Liver (tissue), 9 donors: Measurements from ENCODE around the gene TREH. TPM values are rescaled to one million over a fixed set of nuclear protein-coding genes. Genes with fewer than 3 reads are reported as not detected.

Experiments used
- DNase-seq: peaks from one replicate; pipeline ENCODE4 v3.0.0-alpha.2; 2017; ENCODE audit warnings: low spot score
- H3K27ac ChIP-seq, 2 donors: one replicate each; pipeline ENCODE4 v1.7.0; 2013; ENCODE audit warnings: inconsistent platforms in 2 of 2, low read length in 2 of 2, control low read depth in 1 of 2, low read depth in 1 of 2, mild to moderate bottlenecking in 1 of 2
- H3K27me3 ChIP-seq, 4 donors: one replicate each; pipeline versions ENCODE4 v1.6.1 to v1.7.0; 2013; ENCODE audit warnings: low read length in 3 of 4, inconsistent platforms in 1 of 4, mild to moderate bottlenecking in 1 of 4, moderate library complexity in 1 of 4; ENCODE audit not compliant: control insufficient read depth in 4 of 4, insufficient read depth in 4 of 4
- H3K36me3 ChIP-seq, 4 donors: one replicate each; pipeline versions ENCODE4 v1.6.1 to v1.7.0; 2013; ENCODE audit warnings: low read length in 3 of 4, mild to moderate bottlenecking in 3 of 4, low read depth in 1 of 4, moderate library complexity in 1 of 4; ENCODE audit not compliant: control insufficient read depth in 4 of 4, insufficient read depth in 3 of 4
- H3K4me1 ChIP-seq, 4 donors: one replicate each; pipeline versions ENCODE4 v1.6.1 to v1.7.0; 2013; ENCODE audit warnings: low read length in 3 of 4, mild to moderate bottlenecking in 3 of 4, moderate library complexity in 1 of 4; ENCODE audit not compliant: control insufficient read depth in 4 of 4, insufficient read depth in 4 of 4
- H3K4me3 ChIP-seq, 3 donors: one replicate each; pipeline versions ENCODE4 v1.6.1 to v1.7.0; 2013; ENCODE audit warnings: low read length in 3 of 3, control low read depth in 1 of 3, low read depth in 1 of 3, mild to moderate bottlenecking in 1 of 3
- H3K9ac ChIP-seq, 2 donors: one replicate each; pipeline ENCODE4 v1.7.0; 2013; ENCODE audit warnings: low read length in 2 of 2, mild to moderate bottlenecking in 2 of 2, moderate library complexity in 2 of 2, control low read depth in 1 of 2, low read depth in 1 of 2
- H3K9me3 ChIP-seq, 4 donors: one replicate each; pipeline versions ENCODE4 v1.6.1 to v1.7.0; 2013; ENCODE audit warnings: low read length in 3 of 4; ENCODE audit not compliant: control insufficient read depth in 4 of 4
- ATF3 ChIP-seq: IDR thresholded peaks from 2 replicates; pipeline ENCODE4 v1.6.1; 2016; ENCODE audit warnings: antibody characterized with exemption
- CTCF ChIP-seq: fragments of 150-350 bp; IDR thresholded peaks from 2 replicates; pipeline ENCODE4 v1.5.1; 2017; ENCODE audit warnings: improper control_type of control experiment, low read depth, low read length; ENCODE audit not compliant: missing input control
- EGR1 ChIP-seq, 2 donors: IDR thresholded peaks; 2 replicates each; pipeline ENCODE4 v1.6.1; 2016 to 2018; ENCODE audit warnings: antibody characterized with exemption in 2 of 2, low read depth in 2 of 2
- FOXA1 ChIP-seq: IDR thresholded peaks from 2 replicates; pipeline ENCODE4 v1.6.1; 2016; ENCODE audit warnings: antibody characterized with exemption
- FOXA2 ChIP-seq: IDR thresholded peaks from 2 replicates; pipeline ENCODE4 v1.6.1; 2016; ENCODE audit warnings: antibody characterized with exemption
- HNF4A ChIP-seq, 2 donors: conservative IDR thresholded peaks; 2 replicates each; pipeline ENCODE4 v1.6.1; 2016; ENCODE audit warnings: antibody characterized with exemption in 2 of 2, mild to moderate bottlenecking in 2 of 2
- JUND ChIP-seq, 2 donors: IDR thresholded peaks; 2 replicates each; pipeline ENCODE4 v1.6.1; 2016; ENCODE audit warnings: antibody characterized with exemption in 2 of 2
- MAX ChIP-seq: IDR thresholded peaks from 2 replicates; pipeline ENCODE4 v1.6.1; 2016; ENCODE audit warnings: antibody characterized with exemption
- NR2F2 ChIP-seq: IDR thresholded peaks from 2 replicates; pipeline ENCODE4 v1.6.1; 2016; ENCODE audit warnings: antibody characterized with exemption
- RAD21 ChIP-seq, 2 donors: IDR thresholded peaks; 2 replicates each; pipeline ENCODE4 v1.6.1; 2016; ENCODE audit warnings: antibody characterized with exemption in 2 of 2, mild to moderate bottlenecking in 2 of 2
- REST ChIP-seq: IDR thresholded peaks from 2 replicates; pipeline ENCODE4 v1.6.1; 2016; ENCODE audit warnings: antibody characterized with exemption, mild to moderate bottlenecking
- RXRA ChIP-seq, 2 donors: IDR thresholded peaks; 2 replicates each; pipeline ENCODE4 v1.6.1; 2017 to 2018; ENCODE audit warnings: antibody characterized with exemption in 2 of 2, mild to moderate bottlenecking in 1 of 2
- TAF1 ChIP-seq: conservative IDR thresholded peaks from 2 replicates; pipeline ENCODE4 v1.6.1; 2016; ENCODE audit warnings: antibody characterized with exemption, mild to moderate bottlenecking
- YY1 ChIP-seq: IDR thresholded peaks from 2 replicates; pipeline ENCODE4 v1.6.1; 2016; ENCODE audit warnings: antibody characterized with exemption, mild to moderate bottlenecking
- ZBTB33 ChIP-seq: IDR thresholded peaks from 2 replicates; pipeline ENCODE4 v1.6.1; 2016; ENCODE audit warnings: antibody characterized with exemption
- WGBS: extraction: QIAGEN DNeasy Blood & Tissue Kit; methylation state at CpG from one replicate; pipeline ENCODE4 v1.1.7; 2013; 5-methylcytosine and 5-hydroxymethylcytosine counted together
- polyA plus RNA-seq, 2 donors: library from polyadenylated mRNA; stranded (reverse) in 1 of 2; unstranded in 1 of 2; fragments of 200-250 nt in 1 of 2; fragments of >200 nt in 1 of 2; fragmentation: Nextera tagmentation in 1 of 2; extraction: Ambion mirVana in 1 of 2; gene quantifications; one replicate each; pipeline versions ENCODE4 v1.2.1 to v1.2.3, GENCODE V29; 2013 to 2015
- total RNA-seq, 2 donors: library from RNA; depleted of rRNA; stranded (reverse); fragments of >200 nt; gene quantifications; one replicate each; pipeline ENCODE4 v1.2.3, GENCODE V29; 2014
- donor health status: healthy.
- donor health status: healthy.
- donor health status: healthy.
- donor health status: healthy.
- donor health status: healthy.

Gene TREH
- total and polyA plus RNA-seq, 4 donors = 0.50 to 1.2 (median 0.84) TPM; not detected in 1

GRCh38 chr11:118705791-118706545, 26.5 kb upstream of the TREH start:
- H3K27ac ChIP-seq = no peak overlapping the region
- TF ChIP-seq FOXA1 (no peak), HNF4A (conservative IDR thresholded peaks at IDR 0.05) (no peak), RAD21 (IDR thresholded peaks at IDR 0.05) (no peak), EGR1 (IDR thresholded peaks at IDR 0.05; ENCODE audit: low read depth in 2 of 2) (no peak), YY1 (no peak), TAF1 (no peak), ATF3 (no peak), REST (no peak), CTCF (no peak), NR2F2 (no peak), ZBTB33 (no peak), MAX (no peak), FOXA2 (no peak), JUND (IDR thresholded peaks at IDR 0.05) (no peak), RXRA (IDR thresholded peaks at IDR 0.05) (no peak)
- H3K4me1 ChIP-seq = no peaks in the 10 kb centered on the region
- no peaks in the 10 kb centered on the region for H3K9me3 ChIP-seq
- no peaks in the 10 kb centered on the region for H3K27me3 ChIP-seq
- no peak overlapping the region for H3K4me3 ChIP-seq
- H3K9ac ChIP-seq = no peak overlapping the region
- WGBS = 80% methylated on average over 12 of the region's 12 CpGs
- H3K36me3 ChIP-seq = no peaks in the 10 kb centered on the region
- DNase-seq = no peak
